ENCODE data around the gene BEST3.

The BEST3 gene

DNA sequence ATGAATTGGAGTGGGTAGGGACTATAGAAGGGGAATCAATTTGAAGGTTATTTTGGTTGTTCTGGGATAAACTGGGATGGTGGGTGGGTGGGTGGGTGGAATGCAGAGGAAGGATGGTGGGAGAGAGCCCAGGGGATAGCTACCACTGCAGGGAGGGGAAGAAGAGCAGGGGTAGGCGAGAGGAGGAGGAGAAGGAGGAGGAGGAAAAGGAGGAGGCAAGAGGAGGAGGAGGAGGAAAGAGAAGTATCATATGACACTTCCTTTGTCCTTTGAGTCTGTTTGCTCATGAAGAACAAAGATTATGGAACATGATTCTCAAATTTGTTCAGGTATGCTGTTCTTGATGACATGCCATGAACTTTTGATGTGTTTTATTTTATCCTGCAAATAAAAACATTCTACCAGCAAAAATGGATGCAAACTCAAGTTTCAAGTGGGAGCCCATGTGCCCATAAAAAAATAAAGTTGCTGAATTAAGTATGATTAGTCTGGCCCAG lies 4.1 kb upstream of the BEST3 start:
- TF ChIP-seq, protein P1, sequence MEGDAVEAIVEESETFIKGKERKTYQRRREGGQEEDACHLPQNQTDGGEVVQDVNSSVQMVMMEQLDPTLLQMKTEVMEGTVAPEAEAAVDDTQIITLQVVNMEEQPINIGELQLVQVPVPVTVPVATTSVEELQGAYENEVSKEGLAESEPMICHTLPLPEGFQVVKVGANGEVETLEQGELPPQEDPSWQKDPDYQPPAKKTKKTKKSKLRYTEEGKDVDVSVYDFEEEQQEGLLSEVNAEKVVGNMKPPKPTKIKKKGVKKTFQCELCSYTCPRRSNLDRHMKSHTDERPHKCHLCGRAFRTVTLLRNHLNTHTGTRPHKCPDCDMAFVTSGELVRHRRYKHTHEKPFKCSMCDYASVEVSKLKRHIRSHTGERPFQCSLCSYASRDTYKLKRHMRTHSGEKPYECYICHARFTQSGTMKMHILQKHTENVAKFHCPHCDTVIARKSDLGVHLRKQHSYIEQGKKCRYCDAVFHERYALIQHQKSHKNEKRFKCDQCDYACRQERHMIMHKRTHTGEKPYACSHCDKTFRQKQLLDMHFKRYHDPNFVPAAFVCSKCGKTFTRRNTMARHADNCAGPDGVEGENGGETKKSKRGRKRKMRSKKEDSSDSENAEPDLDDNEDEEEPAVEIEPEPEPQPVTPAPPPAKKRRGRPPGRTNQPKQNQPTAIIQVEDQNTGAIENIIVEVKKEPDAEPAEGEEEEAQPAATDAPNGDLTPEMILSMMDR (IDR thresholded peaks at IDR 0.05; ENCODE audit: insufficient read depth, missing control alignments): no peak
- FAIRE-seq (no peak), DNase-seq (ENCODE audit: insufficient read length, low spot score) (no peak)

DNA sequence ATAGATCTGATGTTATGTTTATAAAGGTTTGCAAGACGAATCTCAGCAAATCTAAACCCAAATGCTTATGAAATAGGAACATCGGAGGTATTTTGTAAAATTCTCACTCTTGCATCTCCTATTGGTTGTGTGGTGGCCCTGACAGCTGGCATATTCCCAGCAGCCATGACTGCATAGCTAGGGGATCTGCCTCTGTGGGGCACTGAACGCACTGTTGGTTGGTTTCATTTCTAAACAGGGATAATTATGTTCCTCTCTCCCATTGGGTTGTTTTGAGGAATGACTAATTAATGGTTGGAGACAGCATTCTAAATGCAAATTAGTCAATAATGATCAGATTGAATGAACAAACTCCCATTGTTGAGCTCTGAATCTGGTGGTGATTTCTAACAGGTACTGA lies 2.7 kb upstream of the BEST3 start:
- no peak for FAIRE-seq
- no peak for DNase-seq (ENCODE audit: insufficient read length, low spot score)
- TF ChIP-seq, protein P1 (IDR thresholded peaks at IDR 0.05; ENCODE audit: insufficient read depth, missing control alignments): no peak

DNA sequence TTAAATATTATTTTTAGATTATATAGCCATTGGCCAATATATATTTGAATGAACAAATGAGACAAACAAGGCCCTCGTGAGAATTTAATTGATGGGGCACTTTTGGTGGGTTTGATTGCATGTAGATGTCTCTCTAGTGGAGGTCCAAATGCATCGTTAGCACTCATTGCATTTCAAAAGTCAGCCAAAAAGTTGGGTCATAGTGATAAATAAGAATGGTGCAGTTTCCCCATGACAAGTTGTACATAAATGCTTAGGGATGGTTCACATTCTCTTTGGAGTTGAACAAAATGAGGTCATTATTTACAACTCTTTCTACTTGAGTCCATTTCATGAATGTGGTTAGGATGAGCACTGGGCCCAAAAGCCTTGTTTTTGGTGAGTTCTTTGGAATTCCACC lies 1.0 kb downstream of the BEST3 start:
- FAIRE-seq: no peak
- TF ChIP-seq, protein P1 (IDR thresholded peaks at IDR 0.05; ENCODE audit: insufficient read depth, missing control alignments): no peak
- no peak for DNase-seq (ENCODE audit: insufficient read length, low spot score)

DNA sequence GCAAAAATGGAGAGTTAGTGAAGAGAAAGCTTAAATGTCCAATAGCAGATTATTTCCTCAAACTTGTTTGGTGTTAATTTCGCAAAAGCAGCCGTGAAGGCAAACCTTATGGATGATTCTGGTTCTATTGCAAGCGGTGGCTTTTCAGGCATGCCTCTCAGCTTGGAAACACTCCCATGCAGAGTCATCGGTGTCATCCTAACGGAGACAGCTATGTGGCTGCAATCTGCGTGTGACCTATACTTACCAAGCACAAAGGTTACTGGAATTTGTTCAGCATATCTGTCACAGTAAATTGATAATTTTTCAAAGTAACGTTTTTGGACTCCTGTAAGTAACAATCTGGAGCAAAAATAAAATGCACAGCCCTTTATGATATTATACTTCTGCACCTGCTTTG lies 5.0 kb downstream of the BEST3 start:
- FAIRE-seq: no peak
- DNase-seq (ENCODE audit: insufficient read length, low spot score): no peak
- TF ChIP-seq, protein P1 (IDR thresholded peaks at IDR 0.05; ENCODE audit: insufficient read depth, missing control alignments): no peak

DNA sequence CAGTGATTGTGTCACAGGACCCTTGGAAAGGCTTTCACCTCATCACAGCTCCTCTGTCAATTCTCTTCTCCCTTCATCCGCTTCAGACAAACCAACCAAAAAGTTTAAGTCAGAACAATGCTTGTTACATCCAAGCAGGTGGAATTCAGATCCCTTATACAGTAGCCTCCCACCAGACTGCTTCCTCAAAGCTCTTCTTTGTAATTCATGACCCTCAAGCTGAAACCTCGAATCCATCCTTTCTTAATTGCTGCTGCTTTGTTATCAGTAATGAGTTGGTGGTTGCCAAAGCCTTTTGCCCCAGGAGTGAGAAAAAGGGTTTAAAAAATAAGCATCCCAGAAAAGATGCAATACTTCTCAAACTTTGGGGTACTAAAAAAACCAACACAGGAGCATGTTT lies 9.5 kb downstream of the BEST3 start:
- FAIRE-seq (no peak), DNase-seq (ENCODE audit: insufficient read length, low spot score) (no peak)
- TF ChIP-seq, protein P1 (IDR thresholded peaks at IDR 0.05; ENCODE audit: insufficient read depth, missing control alignments): no peak

DNA sequence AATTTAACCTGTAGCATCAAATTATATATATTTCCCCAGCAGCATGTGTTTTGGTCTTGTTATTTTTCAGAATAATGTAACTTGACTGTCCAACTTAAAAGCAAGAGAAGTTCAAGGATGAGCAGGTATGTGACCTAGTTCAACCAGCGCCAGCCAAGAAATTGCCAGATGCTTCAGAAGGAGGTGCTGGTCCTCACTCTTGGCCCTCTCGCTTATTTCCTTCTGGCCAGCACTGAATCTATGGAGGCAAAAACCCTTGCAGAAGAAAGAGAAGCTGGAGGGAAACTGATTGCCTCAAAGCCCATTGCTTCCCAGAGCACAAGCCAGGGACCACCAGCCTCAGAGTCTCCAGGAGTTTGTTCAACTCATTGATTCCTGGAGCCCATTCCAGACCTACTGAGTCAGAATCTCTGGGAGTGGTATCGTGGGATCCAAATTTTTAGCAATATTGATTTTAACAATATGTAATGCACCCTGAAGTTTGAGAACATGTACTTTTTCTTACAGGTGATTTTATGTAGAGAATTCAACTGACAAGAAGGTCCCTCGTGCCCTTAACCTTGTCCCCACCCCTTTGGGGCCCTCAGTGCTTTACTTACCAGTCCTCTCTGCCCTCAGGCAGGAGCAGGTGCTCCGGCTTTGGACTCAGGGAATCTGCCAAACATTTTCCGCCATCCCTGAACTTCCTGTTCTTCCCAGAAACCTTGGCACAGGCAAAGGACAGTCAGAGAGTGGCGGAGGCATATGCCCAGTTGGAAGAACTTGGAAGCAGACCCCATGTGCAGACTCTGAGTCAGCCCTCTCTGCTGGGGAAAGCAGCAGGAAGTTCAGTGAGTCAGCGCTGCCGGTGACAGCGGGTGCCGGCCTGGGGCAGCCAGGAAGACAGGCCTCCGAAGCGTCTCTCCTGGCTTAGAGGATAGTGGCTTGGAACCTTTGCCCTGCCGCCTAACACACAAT lies 10.4 kb downstream of the BEST3 start:
- TF ChIP-seq, protein P1 (IDR thresholded peaks at IDR 0.05; ENCODE audit: insufficient read depth, missing control alignments): no peak
- FAIRE-seq (no peak), DNase-seq (ENCODE audit: insufficient read length, low spot score) (no peak)

DNA sequence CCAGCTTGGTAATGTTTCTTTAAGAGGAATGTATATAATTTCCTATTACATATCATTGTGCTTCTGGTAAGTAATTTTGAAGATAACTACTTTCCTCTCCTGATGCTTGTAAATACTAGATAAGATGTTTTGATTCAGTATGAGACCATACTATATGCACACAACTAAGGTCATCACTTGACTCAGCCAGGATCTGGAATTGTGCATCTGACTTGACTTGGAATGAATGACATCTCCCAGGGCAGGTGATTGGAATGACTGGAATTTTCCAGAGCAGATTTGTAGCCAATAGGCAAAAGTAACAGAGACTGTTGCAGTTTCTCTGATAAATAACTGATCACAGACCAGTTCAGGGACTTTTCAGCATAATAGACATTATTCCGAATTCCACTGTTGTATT lies 11.1 kb downstream of the BEST3 start:
- no peak for DNase-seq (ENCODE audit: insufficient read length, low spot score)
- no peak for FAIRE-seq

More for the DNA sequence above, 11.1 kb downstream of the BEST3 start:
- TF ChIP-seq, protein P1 (IDR thresholded peaks at IDR 0.05; ENCODE audit: insufficient read depth, missing control alignments): no peak
